ENCODE results near the gene CEACAM19.

Gene CEACAM19, protein sequence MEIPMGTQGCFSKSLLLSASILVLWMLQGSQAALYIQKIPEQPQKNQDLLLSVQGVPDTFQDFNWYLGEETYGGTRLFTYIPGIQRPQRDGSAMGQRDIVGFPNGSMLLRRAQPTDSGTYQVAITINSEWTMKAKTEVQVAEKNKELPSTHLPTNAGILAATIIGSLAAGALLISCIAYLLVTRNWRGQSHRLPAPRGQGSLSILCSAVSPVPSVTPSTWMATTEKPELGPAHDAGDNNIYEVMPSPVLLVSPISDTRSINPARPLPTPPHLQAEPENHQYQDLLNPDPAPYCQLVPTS

DNA sequence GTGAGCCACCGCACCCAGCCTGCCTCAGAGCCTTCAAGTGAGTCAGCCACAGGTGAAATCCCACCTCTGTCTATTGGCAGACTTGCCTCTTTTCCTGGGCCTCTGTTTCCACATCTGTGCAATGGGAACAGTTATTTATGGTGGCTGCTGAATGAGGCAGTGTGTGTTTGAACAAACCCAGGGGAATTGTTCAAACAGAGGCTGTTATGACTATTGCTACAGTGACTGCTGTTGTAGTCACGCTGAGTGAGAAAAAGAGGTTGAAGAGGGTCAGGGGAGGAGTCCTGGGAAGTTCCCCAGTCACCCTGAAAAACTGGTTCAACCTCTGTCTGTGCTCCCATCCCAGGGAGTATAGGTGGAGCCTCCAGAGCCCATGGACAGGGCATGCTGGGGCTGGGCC, at the start of gene CEACAM19:
TSS of gene CEACAM19 (plus strand) at position 83 of the 400 bp plus-strand sequence. CDS start 450 bp downstream, outside the sequence.
- TF ChIP-seq GATA2 (IDR thresholded peaks at IDR 0.05; ENCODE audit: low read depth, low read length) (no peak), GATA3 (IDR thresholded peaks at IDR 0.05; ENCODE audit: low read depth, low read length) (no peak)

DNA sequence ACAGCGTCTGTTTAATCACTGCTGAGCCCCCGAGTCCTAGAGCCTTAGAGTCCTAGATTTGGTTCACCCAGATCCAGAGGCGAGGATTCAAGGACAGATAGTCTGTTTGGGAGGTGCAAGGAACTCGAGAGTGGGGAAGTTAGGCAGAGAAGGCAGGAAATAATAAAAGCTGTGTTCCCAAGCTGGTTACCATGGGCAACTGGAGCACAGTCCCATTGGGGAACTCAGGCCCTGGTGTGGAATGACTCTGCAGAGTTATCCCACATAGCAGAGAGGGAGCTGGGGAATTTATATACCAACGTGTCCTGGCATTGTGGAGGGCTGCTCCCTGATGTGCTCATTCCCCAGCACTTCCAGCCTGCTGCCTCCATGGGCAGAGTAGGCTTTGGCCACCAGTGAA, 48.2 kb upstream of the CEACAM19 start:
- TF ChIP-seq GATA3 (IDR thresholded peaks at IDR 0.05; ENCODE audit: low read depth, low read length) (no peak), GATA2 (IDR thresholded peaks at IDR 0.05; ENCODE audit: low read depth, low read length) (no peak)

DNA sequence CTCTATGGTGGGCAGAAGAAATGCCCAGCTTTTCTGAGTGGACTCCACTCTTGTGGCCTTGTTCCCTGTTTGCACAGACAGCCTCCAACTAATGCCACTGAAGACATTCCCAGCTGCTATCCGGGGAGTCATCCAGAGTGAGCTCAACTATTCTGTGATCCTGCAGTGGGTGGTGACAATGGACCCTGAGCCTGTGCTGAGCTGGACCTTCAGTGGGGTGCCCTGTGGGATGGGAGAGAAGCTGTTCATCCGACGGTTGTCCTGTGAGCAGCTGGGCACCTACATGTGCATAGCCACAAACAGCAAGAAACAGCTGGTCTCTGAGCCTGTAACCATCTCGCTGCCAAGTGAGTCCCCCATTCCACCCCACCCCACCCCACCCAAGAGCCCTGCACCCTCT, 47.7 kb upstream of the CEACAM19 start:
- no peak for TF ChIP-seq GATA3 (IDR thresholded peaks at IDR 0.05; ENCODE audit: low read depth, low read length)
- no peak for TF ChIP-seq GATA2 (IDR thresholded peaks at IDR 0.05; ENCODE audit: low read depth, low read length)

DNA sequence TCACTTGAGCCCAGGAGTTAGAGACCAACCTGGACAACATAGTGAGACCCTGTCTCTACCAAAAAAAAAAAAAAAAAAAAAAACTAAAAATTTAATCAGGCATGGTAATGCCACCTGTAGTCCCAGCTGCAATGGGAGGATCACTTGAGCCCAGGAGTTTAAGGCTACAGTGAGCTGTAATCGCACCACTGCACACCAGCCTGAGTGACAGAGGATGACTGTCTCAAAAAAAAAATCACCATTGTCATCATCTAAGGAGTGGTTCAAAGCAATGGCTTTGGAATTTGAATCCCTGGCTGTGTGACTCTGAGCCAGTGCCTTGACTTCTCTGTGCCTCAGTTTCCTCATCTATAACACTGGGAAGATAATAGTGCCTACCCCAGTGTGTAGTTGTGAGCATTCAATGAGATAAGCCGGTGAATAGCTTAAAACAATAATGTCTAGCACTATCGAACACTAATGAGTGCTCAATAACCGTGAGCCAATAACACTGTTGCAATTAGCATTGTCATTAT, 46.4 kb upstream of the CEACAM19 start:
- TF ChIP-seq GATA2 (IDR thresholded peaks at IDR 0.05; ENCODE audit: low read depth, low read length) (no peak), GATA3 (IDR thresholded peaks at IDR 0.05; ENCODE audit: low read depth, low read length) (no peak)

DNA sequence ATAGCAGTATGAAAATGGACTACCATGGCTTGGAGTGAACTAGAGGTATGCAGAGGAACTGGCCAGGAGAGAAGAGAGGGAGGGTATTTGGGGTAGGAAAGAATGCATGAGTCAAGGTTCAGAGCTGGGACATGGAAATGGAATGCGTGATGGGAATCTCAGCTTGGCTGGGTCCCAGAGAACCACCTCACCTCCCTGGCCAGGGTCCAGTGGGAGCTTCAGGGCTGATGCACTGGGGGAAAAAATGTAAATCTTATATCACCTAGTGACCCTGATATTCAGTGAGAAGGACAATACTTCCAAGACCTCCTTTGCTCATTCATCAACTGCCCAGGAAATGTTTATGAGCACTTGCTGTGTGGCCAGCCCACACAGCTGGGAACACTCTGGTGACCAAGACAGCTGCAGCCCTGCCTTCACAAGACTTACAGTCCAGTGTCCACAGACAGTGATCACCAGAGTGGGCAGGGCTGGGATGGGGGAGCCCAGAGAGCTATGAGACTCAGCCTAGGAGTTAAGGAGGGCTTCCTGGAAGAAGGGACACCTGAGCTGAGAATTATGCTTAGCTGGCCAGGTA, 45.1 kb upstream of the CEACAM19 start:
- no peak for TF ChIP-seq GATA3 (IDR thresholded peaks at IDR 0.05; ENCODE audit: low read depth, low read length)
- TF ChIP-seq GATA2 (IDR thresholded peaks at IDR 0.05; ENCODE audit: low read depth, low read length) = no peak

DNA sequence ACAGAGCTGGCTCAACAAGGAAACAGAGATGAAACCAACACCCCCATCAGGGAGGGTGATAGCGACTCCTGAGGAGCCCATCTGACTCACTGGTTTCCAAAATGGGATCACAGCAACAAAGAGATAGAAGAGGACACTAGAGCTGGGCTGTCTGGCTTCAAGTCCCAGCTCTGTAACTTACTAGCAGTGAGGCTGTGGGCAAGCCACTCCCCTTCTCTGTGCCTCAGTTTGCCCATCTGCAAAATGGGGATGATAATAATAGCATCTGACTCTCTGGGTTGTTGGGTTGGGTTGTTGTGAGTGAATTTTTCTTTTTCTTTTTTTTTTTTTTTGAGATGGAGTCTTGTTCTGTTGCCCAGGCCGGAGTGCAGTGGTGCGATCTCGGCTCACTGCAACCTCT, 43.7 kb upstream of the CEACAM19 start:
- TF ChIP-seq GATA2 (IDR thresholded peaks at IDR 0.05; ENCODE audit: low read depth, low read length) (no peak), GATA3 (IDR thresholded peaks at IDR 0.05; ENCODE audit: low read depth, low read length) (no peak)

DNA sequence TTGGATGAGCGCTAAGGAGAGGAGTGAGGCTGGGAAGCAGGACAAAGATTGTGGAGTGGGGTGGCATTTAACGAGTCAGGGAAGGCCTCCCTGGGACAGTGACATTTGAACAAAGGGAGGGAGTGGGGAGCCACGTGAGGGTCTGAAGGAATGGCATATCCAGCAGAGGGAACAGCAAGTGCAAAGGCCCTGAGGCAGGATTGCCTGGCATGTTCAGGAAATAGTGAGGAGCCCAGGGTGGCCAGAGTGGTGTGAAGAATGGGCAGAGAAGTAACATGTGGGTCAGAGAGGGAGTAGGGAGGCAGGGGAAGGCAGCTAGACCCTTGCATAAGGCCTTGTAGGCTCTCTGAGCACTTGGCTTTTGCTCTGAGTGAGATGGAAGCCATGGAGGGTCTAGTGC, 42.5 kb upstream of the CEACAM19 start:
- TF ChIP-seq GATA2 (IDR thresholded peaks at IDR 0.05; ENCODE audit: low read depth, low read length) (no peak), GATA3 (IDR thresholded peaks at IDR 0.05; ENCODE audit: low read depth, low read length) (no peak)

DNA sequence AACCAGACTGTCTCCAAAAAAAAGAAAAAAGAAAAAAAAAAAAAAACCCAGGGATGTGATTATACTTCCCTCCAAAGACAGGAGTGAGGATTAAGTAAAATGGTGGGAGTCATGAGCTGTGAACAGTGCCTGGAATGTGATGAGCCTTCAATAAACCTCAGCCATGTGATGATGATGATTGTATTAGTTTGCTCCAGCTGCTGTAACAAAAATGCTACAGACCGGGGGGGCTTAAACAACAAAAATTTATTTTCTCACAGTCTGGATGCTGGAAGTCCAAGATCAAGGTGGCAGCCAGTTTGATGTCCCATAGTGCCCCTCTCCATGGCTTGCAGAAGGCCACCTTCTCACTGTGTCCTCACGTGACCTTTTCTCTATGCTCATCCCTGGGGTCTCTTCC, 36.5 kb upstream of the CEACAM19 start:
- TF ChIP-seq GATA2 (IDR thresholded peaks at IDR 0.05; ENCODE audit: low read depth, low read length) (no peak), GATA3 (IDR thresholded peaks at IDR 0.05; ENCODE audit: low read depth, low read length) (no peak)

DNA sequence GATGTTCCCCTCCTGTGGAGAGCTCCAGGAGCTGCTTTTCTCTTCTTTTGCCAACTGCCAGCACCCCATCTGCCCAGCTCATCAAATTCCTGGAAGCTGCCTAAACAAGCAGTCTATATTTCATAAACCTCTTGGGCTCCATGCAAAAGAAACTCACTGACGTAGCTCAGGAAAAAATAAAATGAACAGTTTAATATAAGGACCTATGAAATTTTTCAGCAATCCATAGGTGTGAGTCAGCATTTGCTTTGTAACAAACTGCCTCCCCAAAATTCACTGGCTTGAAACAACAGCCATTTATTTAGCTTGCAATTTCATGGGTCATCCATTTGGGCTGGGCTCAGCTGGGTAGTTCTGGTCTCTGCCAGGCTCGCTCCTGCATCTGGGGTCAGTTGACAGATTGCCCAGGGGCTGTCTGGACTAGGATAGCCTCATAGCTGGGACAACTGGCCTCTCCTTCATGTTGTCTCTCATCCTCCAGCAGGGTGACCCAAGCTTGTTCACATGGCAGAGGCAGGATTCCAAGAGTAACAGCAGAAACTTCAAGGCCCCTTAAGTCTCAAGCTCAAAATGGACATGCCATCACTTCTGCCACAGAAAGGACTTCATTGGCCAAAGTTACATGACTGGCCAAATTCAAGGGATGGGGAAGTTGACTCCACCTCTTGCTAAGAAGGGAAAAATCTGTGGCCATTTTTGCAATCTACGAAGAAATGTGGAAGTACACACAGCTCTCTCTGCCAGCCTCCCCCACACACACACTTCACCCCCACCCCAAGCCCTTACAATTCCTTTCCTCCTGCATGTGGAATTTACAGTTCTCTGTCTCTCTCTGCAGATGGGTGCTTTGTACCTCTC, 35.5 kb upstream of the CEACAM19 start:
- TF ChIP-seq GATA3 (IDR thresholded peaks at IDR 0.05; ENCODE audit: low read depth, low read length) (no peak), GATA2 (IDR thresholded peaks at IDR 0.05; ENCODE audit: low read depth, low read length) (no peak)

DNA sequence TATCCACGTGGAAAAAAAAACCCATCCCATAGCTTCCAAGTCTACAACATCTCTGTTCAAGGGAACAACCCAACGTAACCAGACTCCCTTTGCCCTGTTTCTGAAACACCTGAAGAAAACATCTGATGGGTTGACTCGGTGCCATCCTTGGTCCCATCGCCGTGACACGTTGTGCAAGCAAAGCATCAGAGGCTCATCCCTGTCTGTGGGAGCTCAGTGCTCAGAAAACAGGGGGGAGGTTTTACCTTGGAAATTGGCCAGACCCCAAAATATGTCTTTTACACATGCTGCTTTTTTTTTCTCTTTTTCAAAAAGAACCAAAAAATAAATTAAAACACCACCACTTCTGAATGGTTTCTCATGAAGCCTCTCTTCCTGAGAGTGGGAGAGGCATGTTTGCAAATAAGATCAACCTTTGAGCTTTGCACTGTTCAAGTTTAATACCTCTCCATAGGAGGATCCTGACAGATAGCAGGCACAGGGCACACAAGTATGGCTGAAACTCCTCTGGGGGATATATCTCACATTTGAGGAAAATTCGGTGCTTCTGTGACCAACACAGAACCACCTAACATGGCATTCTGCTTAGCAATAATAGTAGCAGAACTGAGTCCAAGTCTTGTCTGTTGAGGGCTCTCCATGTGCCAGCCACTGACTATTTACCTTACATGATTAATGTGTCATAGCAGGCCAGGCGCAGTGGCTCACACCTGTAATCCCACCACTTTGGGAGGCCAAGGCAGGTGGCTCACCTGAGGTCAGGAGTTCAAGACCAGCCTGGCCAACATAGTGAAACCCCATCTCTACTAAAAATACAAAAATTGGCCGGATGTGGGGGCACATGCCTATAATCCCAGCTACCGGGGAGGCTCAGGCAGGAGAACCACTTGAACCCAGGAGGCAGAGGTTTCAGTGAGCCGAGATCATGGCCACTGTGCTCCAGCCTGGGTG, 34.6 kb upstream of the CEACAM19 start:
- TF ChIP-seq GATA3 (IDR thresholded peaks at IDR 0.05; ENCODE audit: low read depth, low read length) (no peak), GATA2 (IDR thresholded peaks at IDR 0.05; ENCODE audit: low read depth, low read length) (no peak)

DNA sequence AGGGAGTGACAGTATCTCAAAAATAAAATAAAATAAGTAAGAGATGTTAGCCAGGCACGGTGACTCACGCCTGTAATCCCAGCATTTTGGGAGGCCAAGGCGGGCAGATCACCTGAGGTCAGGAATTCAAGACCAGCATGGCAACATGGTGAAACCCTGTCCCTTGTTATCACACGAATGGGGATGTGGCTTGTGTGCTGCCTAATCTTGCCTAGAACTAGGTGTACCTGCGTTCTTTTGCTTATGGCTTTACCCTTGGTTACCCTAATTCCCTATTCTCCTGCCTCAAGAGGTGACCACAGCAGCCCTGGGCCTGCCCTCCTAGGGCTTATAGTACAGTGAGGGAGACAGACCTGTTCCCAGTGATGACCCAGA, 33.9 kb upstream of the CEACAM19 start:
- TF ChIP-seq GATA3 (IDR thresholded peaks at IDR 0.05; ENCODE audit: low read depth, low read length) (no peak), GATA2 (IDR thresholded peaks at IDR 0.05; ENCODE audit: low read depth, low read length) (no peak)

DNA sequence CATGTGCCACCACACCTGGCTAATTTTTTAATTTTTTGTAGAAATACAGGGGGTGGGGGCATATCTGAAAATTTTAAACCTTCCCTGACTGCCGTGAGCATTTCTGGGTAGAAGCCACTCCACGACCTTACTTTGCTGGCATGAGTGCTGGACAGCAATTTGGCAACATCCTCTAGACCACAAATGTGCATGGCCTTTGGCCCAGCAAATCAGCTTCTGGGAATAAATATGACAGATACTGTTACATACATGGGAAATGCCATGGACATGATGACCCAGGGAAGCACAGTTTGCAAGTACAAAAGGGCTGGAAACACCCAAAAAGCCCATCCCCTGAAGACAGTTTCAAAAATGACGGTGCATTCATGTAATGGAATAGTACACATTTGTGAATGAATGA, 30.8 kb upstream of the CEACAM19 start:
- TF ChIP-seq GATA2 (IDR thresholded peaks at IDR 0.05; ENCODE audit: low read depth, low read length) (no peak), GATA3 (IDR thresholded peaks at IDR 0.05; ENCODE audit: low read depth, low read length) (no peak)

DNA sequence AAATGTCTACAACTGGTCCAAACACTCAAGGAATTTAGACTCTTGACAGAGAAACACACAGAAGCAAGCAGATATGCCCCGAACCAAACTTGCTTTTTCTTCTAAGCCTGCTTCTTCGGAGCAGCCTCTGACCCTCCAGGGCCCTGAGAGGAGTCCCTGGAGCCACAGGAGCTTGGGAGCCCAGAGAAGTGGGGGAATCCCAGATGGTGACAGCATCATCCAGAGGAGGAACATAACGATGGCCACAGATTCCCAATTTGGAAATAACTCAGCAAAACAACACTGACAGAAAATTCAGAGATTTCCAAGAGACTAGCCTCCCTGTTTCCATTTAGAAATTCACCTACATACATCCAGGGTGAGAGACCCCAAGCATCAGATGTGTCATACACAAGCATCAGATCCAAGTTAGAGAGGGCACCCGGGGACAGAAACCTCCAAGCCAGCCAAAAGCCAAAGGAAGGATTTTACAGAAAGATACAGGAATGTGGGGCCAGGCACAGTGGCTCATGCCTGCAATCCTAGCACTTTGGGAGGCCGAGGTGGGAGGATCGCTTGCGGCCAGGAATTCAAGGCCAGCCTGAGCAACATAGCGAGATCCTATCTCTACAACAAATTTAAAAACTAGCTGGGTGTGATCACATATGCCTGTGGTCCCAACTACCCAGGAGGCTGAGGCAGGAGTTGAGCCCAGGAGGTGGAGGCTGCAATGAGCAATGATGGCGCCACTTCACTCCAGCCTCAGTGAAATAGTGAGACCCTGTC, 29.6 kb upstream of the CEACAM19 start:
- TF ChIP-seq GATA3 (IDR thresholded peaks at IDR 0.05; ENCODE audit: low read depth, low read length) (no peak), GATA2 (IDR thresholded peaks at IDR 0.05; ENCODE audit: low read depth, low read length) (no peak)

Measured in SH-SY5Y (cell line).